HG02642 (cell line): Measurements from ENCODE around the gene ALK.

ENCODE experiments used
- ATAC-seq: cut with Tn5 transposase; IDR thresholded peaks from one replicate; pipeline ENCODE4 v1.9.1; 2021; ENCODE audit warnings: mild to moderate bottlenecking; ENCODE audit not compliant: unreplicated experiment, poor library complexity

The ALK gene

GRCh38 chr2:29561181-29561580 lies 360.2 kb downstream of the ALK start:
- ATAC-seq: no peak

- no peak for ATAC-seq
These were observed 360.8 kb downstream of the ALK start for GRCh38 chr2:29560566-29560965.

GRCh38 chr2:29560030-29560429 lies 361.4 kb downstream of the ALK start:
- ATAC-seq: no peak

DNA sequence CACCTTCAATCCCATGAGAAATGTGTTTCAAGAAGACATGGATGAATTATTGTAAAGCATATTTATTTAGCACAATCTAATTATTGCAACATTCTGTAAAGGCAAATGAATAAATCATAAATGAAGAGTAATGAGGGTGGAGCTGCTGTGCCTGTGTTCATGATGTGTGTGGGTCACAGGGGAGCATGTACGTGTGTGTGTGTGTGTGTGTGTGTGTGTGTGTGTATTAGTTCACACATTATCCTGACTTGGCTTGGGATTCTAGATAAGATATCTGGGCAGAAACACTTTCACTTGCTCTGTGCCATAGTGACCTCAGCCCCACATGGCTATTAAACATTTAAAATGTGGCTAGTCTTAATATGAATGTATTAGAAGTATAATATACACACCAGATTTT lies 361.8 kb downstream of the ALK start:
- no peak for ATAC-seq

GRCh38 chr2:29558097-29558496 lies 363.3 kb downstream of the ALK start:
- ATAC-seq: no peak

DNA sequence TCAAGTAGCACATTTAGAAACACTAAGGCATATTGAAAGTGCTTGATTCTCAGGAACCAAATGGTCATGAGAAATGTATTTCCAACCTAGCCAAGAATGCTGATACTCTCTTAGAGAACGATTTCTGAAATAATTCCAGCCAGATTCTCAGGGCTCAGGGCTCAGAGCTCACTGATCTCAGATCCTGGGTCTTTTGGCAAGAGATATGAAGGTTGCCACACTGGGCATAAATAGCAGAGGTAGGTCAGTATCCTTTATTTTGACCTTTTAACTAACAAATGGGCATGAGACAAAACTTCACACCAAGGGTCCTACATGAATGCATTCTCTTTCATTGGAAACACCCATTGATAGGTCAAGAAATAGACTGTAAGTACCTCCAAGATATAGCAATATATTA lies 364.1 kb downstream of the ALK start:
- no peak for ATAC-seq

- ATAC-seq: no peak
These were observed 372.4 kb downstream of the ALK start for GRCh38 chr2:29549069-29549380.

GRCh38 chr2:29544917-29545316 lies 376.5 kb downstream of the ALK start:
- no peak for ATAC-seq

DNA sequence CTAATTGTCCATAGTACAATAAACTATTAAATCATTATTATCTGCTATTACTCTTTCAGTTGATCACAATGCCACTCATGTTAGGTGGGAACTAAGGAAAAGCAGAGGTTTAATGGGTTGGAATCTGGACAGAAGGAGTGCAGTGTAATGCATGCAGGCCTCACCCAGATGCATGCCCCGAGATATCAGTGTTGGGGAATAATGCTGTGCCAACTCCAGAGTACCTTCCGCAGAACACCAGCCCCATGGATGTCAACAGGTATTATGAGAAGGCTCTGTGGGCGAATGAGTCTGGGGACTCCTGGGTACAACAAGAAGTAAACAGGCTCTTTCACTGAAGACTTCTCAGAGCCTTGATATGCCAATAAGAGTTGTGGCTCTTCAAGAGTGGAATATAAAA lies 377.4 kb downstream of the ALK start:
- no peak for ATAC-seq

- no peak for ATAC-seq
These were observed 386.2 kb downstream of the ALK start for GRCh38 chr2:29535188-29535587.

DNA sequence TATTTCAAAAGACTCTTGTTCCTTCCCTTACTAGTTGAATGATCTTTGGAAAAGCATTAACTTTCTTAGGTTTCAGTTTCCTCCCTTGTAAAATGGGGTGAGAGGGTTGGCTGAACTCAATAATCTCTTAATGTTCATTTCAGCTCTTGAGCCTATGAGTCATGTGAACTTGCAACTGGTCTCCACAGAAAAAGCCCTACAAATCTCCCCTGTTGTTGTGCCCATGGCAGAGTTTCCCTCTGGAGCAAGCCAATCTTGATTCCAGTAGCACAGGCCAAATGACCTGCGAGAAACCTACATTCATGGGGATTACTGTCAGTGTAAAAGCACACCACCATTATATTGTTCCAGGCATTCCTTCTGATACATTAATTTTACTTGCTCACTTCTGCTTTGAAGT lies 388.9 kb downstream of the ALK start:
- no peak for ATAC-seq

GRCh38 chr2:29531626-29532025 lies 389.8 kb downstream of the ALK start:
- no peak for ATAC-seq

DNA sequence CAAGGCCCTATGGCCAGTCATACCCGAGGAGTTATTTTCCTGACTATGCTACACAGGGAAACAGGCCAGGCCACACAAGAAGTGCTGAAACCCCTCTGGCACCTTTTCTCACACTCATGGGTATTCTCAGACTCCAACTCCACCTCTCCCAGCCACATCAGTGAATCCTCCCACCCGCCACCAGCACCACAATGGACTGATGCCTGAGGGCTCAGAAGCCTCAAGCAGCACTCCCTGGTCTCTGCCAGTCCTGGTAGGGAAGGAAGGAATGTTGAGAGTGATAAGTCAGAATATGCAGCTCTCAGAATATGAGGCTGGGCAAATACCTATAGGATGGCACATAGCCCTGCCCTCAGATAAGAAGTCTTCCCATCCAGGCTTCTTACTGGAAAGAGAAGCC lies 391.1 kb downstream of the ALK start:
- ATAC-seq: no peak

DNA sequence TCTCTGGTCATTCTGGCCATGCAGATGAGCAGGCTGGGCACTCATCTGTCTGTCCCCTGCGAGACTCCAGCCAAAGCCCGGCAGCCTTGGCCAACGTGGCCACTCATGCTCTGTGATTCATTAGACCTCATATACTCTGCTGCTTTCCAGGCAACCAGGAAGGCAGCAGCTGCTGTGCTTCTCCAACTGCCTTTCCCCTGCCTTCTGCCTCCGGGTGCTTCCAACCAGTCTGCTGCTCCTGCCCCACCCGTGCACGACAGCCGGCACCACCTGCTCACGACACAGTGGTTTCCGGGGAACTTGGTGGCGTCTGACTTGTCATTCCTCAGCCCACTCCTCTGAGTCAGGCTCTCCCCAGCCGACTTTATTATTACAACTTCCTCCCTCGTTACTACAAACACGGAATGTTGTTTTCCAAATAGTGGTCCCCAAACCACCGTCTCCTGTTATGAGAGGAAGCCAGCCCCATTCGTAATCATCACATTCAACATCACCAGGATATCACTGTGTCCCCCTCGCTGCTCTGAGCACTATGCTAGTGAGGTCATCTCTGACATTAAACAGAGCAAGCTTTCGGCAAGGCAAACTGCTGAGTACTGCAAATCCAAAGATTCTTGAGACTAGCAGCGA lies 392.4 kb downstream of the ALK start:
- no peak for ATAC-seq

DNA sequence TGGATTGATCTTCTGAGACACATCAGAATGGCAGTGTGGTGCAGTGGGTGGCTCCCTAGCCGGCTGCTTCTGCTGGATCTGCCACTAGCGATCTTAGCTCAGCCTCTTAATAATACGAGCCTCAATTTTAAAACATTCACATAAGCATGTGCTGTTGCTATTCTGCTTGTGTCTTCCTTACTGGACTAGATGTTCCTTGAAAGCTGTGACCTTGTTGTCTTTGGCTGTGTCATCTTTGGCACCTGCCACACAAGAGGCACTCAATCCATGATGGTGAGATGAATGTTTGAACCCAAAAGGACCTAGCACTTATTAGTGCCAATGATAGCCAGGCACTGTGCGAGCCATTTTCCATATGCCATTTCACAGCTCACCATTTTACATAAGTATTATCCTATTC lies 393.0 kb downstream of the ALK start:
- ATAC-seq: no peak

GRCh38 chr2:29527947-29528346 lies 393.4 kb downstream of the ALK start:
- no peak for ATAC-seq

DNA sequence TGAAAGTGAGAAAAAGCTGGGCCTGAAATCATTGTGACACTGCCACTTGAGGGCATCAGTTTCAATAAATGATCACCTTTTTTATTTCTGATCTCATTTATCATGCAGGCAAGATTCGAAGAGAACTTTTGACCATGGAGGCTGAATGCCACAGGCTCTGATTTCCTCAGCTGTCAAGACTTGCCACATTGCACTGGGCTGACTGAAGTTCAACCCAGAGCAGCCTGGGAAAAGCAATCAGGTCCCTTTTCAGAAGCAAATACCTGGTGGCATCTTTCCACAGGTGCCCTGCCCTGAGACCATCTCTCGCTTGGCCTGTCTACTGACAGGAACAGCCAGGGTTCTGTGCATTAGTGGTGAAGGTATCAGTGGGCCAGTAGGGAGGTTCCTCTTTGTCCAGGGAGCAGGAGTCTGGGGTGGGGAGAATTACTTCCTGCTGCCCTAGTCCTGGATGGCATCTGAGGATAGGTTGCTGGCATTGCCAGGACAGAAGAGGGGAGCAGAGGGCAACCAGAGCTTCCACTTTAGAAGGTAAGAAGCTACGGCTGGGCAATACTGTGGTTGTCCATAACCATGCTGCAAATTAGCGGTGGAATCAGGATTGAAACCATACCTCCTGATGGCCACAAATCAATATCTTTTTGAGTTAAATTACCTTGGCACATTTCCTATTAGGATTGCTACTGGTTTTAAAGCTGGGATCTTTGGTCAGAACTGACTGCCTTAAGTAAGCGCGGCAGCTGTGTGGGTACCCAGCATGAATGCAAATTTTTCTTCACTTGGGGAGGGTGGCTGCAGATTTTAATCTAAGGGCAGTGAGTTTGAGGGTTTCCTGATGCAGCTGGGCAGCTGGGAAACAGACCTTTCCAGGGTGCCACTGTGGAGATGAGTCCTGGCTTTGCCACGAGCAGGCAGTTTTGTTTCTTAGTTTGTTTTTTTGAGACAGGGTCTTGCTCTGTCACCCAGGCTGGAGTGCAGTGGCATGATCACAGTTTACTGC lies 394.5 kb downstream of the ALK start:
- no peak for ATAC-seq

GRCh38 chr2:29525921-29526320 lies 395.5 kb downstream of the ALK start:
- ATAC-seq: no peak

GRCh38 chr2:29524652-29525051 lies 396.7 kb downstream of the ALK start:
- no peak for ATAC-seq

DNA sequence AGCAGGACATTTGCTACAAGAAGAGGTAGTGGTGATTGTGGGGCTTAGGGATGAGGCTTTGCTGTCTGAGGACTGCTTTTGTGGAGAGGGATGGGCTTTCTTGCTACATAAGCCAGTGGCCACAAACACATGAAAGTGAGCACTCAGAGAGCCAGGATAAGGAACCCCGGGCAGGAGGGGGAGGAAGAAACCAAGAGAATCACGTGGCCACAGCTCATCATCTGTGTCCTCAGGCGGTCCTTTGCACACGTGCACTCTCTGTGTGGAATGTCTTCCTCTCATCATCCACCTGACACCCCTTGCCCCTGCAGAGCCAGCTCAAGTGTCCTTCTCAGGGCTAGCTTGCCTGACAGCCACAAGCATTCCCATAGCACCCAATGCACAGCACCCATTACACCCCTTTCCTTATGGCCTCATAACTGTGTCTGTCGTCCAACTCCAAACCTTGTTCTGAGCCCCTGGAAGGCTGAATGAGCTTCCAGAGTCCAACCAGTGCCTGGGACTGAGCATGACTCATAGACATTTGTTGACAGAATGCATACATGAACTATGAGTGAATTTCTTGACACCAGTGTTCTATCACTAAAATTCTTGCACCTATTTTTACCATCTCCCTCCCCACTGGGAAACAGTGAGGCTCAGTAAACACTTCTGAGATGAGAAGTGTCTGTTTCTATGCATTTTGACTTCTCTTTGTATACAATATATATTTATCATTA lies 398.3 kb downstream of the ALK start:
- ATAC-seq: no peak

GRCh38 chr2:29520001-29520400 lies 401.4 kb downstream of the ALK start:
- no peak for ATAC-seq
